Activated CD4-positive, alpha-beta T cell treated with anti-CD3 and anti-CD28 coated beads for 36 hours (primary cell): Measurements from ENCODE around the gene ETV6. TPM values are rescaled to one million over a fixed set of nuclear protein-coding genes. Genes with fewer than 3 reads are reported as not detected.
"Not testable (repeated sequence)": the region's sequence is repeated elsewhere in the genome, so short reads cannot be mapped to it uniquely, and the experiment has no call there.

Source experiments
- ATAC-seq: fragments of 200-7000 bp; cut with Tn5 transposase; one replicate; pipeline ENCODE4 v1.10.0; 2021; ENCODE audit warnings: mild to moderate bottlenecking, moderate library complexity
- CTCF ChIA-PET: fragments of 350-600 bp; sonication (Branson Sonifier 250); formaldehyde crosslinking; loops from one replicate; lab custom pipeline; 2021; ENCODE audit warnings: antibody characterized with exemption; lab: Charles Lee
- POLR2A ChIA-PET: fragments of 350-600 bp; sonication (Branson Sonifier 250); formaldehyde crosslinking; loops from one replicate; lab custom pipeline; 2021; ENCODE audit warnings: antibody characterized with exemption, inconsistent platforms; lab: Charles Lee
- DNase-seq: peaks from one replicate; pipeline ENCODE4 v3.0.0-alpha.2; 2020
- H3K27ac Mint-ChIP-seq: one replicate; pipeline ENCODE4 v1.8.0; 2021; ENCODE audit warnings: mixed read lengths
- H3K27me3 Mint-ChIP-seq: one replicate; pipeline ENCODE4 v1.8.0; 2021; ENCODE audit warnings: mixed read lengths
- H3K36me3 Mint-ChIP-seq: one replicate; pipeline ENCODE4 v1.8.0; 2021; ENCODE audit warnings: low read depth, mixed read lengths
- H3K4me1 Mint-ChIP-seq: one replicate; pipeline ENCODE4 v1.8.0; 2021; ENCODE audit warnings: mixed read lengths
- H3K4me3 Mint-ChIP-seq: one replicate; pipeline ENCODE4 v1.8.0; 2021; ENCODE audit warnings: mild to moderate bottlenecking, moderate library complexity, mixed read lengths
- H3K9me3 Mint-ChIP-seq: one replicate; pipeline ENCODE4 v1.8.0; 2021; ENCODE audit warnings: low read depth, mixed read lengths
- intact Hi-C, 2 experiments: fragments of 100-400 bp; cut with DNase I in 1 of 2; cut with micrococcal nuclease in 1 of 2; formaldehyde crosslinking; loops; one replicate each; pipeline versions ENCODE4 v1.14.2 to v1.15.1; 2022 to 2024; cut with DNase I, micrococcal nuclease
- total RNA-seq, 2 experiments: library from RNA; stranded (reverse); gene quantifications; one replicate each; pipeline ENCODE4 v1.2.3, GENCODE V29; 2021

ETV6 gene
- total RNA-seq, 2 experiments from 2014 or later: 53.5 to 56.7 TPM

- no peak for DNase-seq
- H3K9me3 Mint-ChIP-seq: no peaks in the 10 kb centered on the region
These were observed 25.4 kb upstream of the ETV6 start for GRCh38 chr12:11624116-11624515.

GRCh38 chr12:11627709-11628108, 21.8 kb upstream of the ETV6 start:
- DNase-seq, H3K4me3 Mint-ChIP-seq, intact Hi-C loops, H3K9me3 Mint-ChIP-seq, POLR2A ChIA-PET, ATAC-seq, H3K27me3 Mint-ChIP-seq, H3K36me3 Mint-ChIP-seq, H3K27ac Mint-ChIP-seq, H3K4me1 Mint-ChIP-seq: not testable (repeated sequence)
- CTCF ChIA-PET: interaction anchor here (0.6 to 1.2 kb wide), 3 partner anchors 48 to 1322 kb away, joined by 3 read pairs; no protein-coding TSS in a partner anchor

More at GRCh38 chr12:11624116-11624515, 25.4 kb upstream of the ETV6 start:
- ChIA-PET CTCF (interaction anchor here (0.9 to 2.7 kb wide), 4 partner anchors 11 to 409 kb away, joined by 3 to 12 read pairs (median 3); no protein-coding TSS in a partner anchor), POLR2A (no interaction called here)
- H3K4me3 Mint-ChIP-seq: no peak overlapping the region
- no peak for ATAC-seq
- H3K27ac Mint-ChIP-seq: no peak overlapping the region
- H3K4me1 Mint-ChIP-seq: peaks cover 9% of the 10 kb centered on the region
- no peaks in the 10 kb centered on the region for H3K27me3 Mint-ChIP-seq
- intact Hi-C loops: no loop called here
- H3K36me3 Mint-ChIP-seq: no peaks in the 10 kb centered on the region

GRCh38 chr12:11628353-11628752, 21.1 kb upstream of the ETV6 start:
- Mint-ChIP-seq H3K36me3 (no peaks in the 10 kb centered on the region), H3K27me3 (no peaks in the 10 kb centered on the region), H3K4me3 (no peak overlapping the region), H3K4me1 (no peaks in the 10 kb centered on the region), H3K27ac (no peak overlapping the region), H3K9me3 (no peaks in the 10 kb centered on the region)
- POLR2A ChIA-PET: no interaction called here
- DNase-seq (no peak), ATAC-seq (no peak)
- CTCF ChIA-PET: interaction anchor here (0.6 to 1.2 kb wide), 3 partner anchors 49 to 1323 kb away, joined by 3 read pairs; no protein-coding TSS in a partner anchor
- intact Hi-C loops: no loop called here

- no peaks in the 10 kb centered on the region for H3K36me3 Mint-ChIP-seq
- peaks cover under 1% of the 10 kb centered on the region for H3K9me3 Mint-ChIP-seq
- H3K27ac Mint-ChIP-seq: no peak overlapping the region
- H3K27me3 Mint-ChIP-seq: no peaks in the 10 kb centered on the region
- ATAC-seq (no peak), DNase-seq (no peak)
- H3K4me1 Mint-ChIP-seq: no peaks in the 10 kb centered on the region
- POLR2A ChIA-PET: no interaction called here
- CTCF ChIA-PET: interaction anchor here (1.0 to 1.2 kb wide), 3 partner anchors 23 to 403 kb away, joined by 3 read pairs; no protein-coding TSS in a partner anchor
- intact Hi-C loops: no loop called here
- H3K4me3 Mint-ChIP-seq: no peak overlapping the region
These were observed 19.3 kb upstream of the ETV6 start for GRCh38 chr12:11630046-11630706.

- POLR2A ChIA-PET: no interaction called here
These were observed 18.2 kb upstream of the ETV6 start for GRCh38 chr12:11631288-11631687.

GRCh38 chr12:11631881-11632280, 17.6 kb upstream of the ETV6 start:
- H3K4me3 Mint-ChIP-seq, H3K27me3 Mint-ChIP-seq, POLR2A ChIA-PET, H3K27ac Mint-ChIP-seq, DNase-seq, ATAC-seq, H3K4me1 Mint-ChIP-seq, H3K36me3 Mint-ChIP-seq, H3K9me3 Mint-ChIP-seq, intact Hi-C loops: not testable (repeated sequence)
- CTCF ChIA-PET: interaction anchor here (0.7 to 1.3 kb wide), 2 partner anchors 13 to 211 kb away, joined by 3 to 4 read pairs; no protein-coding TSS in a partner anchor

More at GRCh38 chr12:11631288-11631687, 18.2 kb upstream of the ETV6 start:
- H3K27ac Mint-ChIP-seq: no peak overlapping the region
- no peak overlapping the region for H3K4me3 Mint-ChIP-seq
- CTCF ChIA-PET: interaction anchor here (0.7 to 1.3 kb wide), 2 partner anchors 13 to 212 kb away, joined by 3 to 4 read pairs; no protein-coding TSS in a partner anchor
- intact Hi-C loops: no loop called here
- no peaks in the 10 kb centered on the region for H3K27me3 Mint-ChIP-seq
- ATAC-seq (no peak), DNase-seq (no peak)
- peaks cover 7% of the 10 kb centered on the region for H3K9me3 Mint-ChIP-seq
- no peaks in the 10 kb centered on the region for H3K36me3 Mint-ChIP-seq
- no peaks in the 10 kb centered on the region for H3K4me1 Mint-ChIP-seq

GRCh38 chr12:11633968-11634367, 15.5 kb upstream of the ETV6 start:
- intact Hi-C loops: no loop called here
- ChIA-PET CTCF (interaction anchor here (1.7 kb wide), 1 partner anchor 9 kb away, joined by 3 read pairs; no protein-coding TSS in a partner anchor), POLR2A (no interaction called here)
- DNase-seq: no peak
- Mint-ChIP-seq H3K4me1 (no peaks in the 10 kb centered on the region), H3K9me3 (peaks cover 8% of the 10 kb centered on the region), H3K36me3 (no peaks in the 10 kb centered on the region), H3K4me3 (no peak overlapping the region), H3K27ac (no peak overlapping the region), H3K27me3 (no peaks in the 10 kb centered on the region)
- no peak for ATAC-seq

- H3K4me3 Mint-ChIP-seq: no peak overlapping the region
- peaks cover 7% of the 10 kb centered on the region for H3K4me1 Mint-ChIP-seq
- POLR2A ChIA-PET: no interaction called here
- CTCF ChIA-PET: interaction anchor here (1.7 kb wide), 1 partner anchor 10 kb away, joined by 3 read pairs; no protein-coding TSS in a partner anchor
- intact Hi-C loops: no loop called here
- no peak for ATAC-seq
- H3K27ac Mint-ChIP-seq: no peak overlapping the region
- DNase-seq: no peak
- no peaks in the 10 kb centered on the region for H3K36me3 Mint-ChIP-seq
- H3K9me3 Mint-ChIP-seq: peaks cover 8% of the 10 kb centered on the region
- no peaks in the 10 kb centered on the region for H3K27me3 Mint-ChIP-seq
These were observed 14.1 kb upstream of the ETV6 start for GRCh38 chr12:11635341-11635740.

GRCh38 chr12:11638315-11638916, 11.1 kb upstream of the ETV6 start:
- no peaks in the 10 kb centered on the region for H3K27me3 Mint-ChIP-seq
- no peak overlapping the region for H3K27ac Mint-ChIP-seq
- peaks cover 8% of the 10 kb centered on the region for H3K9me3 Mint-ChIP-seq
- intact Hi-C loops: no loop called here
- DNase-seq: no peak
- CTCF ChIA-PET: interaction anchor here (0.6 to 1.0 kb wide), 2 partner anchors 57 to 59 kb away, joined by 3 to 4 read pairs; no protein-coding TSS in a partner anchor
- H3K36me3 Mint-ChIP-seq: no peaks in the 10 kb centered on the region
- peaks cover 7% of the 10 kb centered on the region for H3K4me1 Mint-ChIP-seq
- no peak overlapping the region for H3K4me3 Mint-ChIP-seq
- POLR2A ChIA-PET: no interaction called here
- ATAC-seq: no peak

- Mint-ChIP-seq H3K9me3 (peaks cover 8% of the 10 kb centered on the region), H3K27me3 (no peaks in the 10 kb centered on the region), H3K4me1 (peaks cover 7% of the 10 kb centered on the region), H3K36me3 (no peaks in the 10 kb centered on the region), H3K4me3 (no peak overlapping the region), H3K27ac (no peak overlapping the region)
- DNase-seq (no peak), ATAC-seq (no peak)
- CTCF ChIA-PET: no interaction called here
- intact Hi-C loops: no loop called here
- POLR2A ChIA-PET: no interaction called here
These were observed 10.0 kb upstream of the ETV6 start for GRCh38 chr12:11639454-11639853.

GRCh38 chr12:11641522-11641921, 8.0 kb upstream of the ETV6 start:
- H3K27ac Mint-ChIP-seq: no peak overlapping the region
- intact Hi-C loops: no loop called here
- ATAC-seq (no peak), DNase-seq (no peak)
- no peaks in the 10 kb centered on the region for H3K27me3 Mint-ChIP-seq
- no peak overlapping the region for H3K4me3 Mint-ChIP-seq
- ChIA-PET CTCF (interaction anchor here (0.6 kb wide), 1 partner anchor 325 kb away, joined by 3 read pairs; no protein-coding TSS in a partner anchor), POLR2A (no interaction called here)
- H3K4me1 Mint-ChIP-seq: peaks cover 9% of the 10 kb centered on the region
- no peaks in the 10 kb centered on the region for H3K36me3 Mint-ChIP-seq
- H3K9me3 Mint-ChIP-seq: no peaks in the 10 kb centered on the region
